Prostate gland (tissue), 2 donors: ENCODE data around the gene SLCO3A1.

ENCODE experiments used
- CTCF ChIP-seq, 4 experiments: fragments of 200-600 bp in 2 of 4; fragments of 450-650 bp in 2 of 4; sonication (generic) in 2 of 4; IDR thresholded peaks; 1 replicate in 3 of 4; 2 replicates in 1 of 4; pipeline ENCODE4 v1.5.1; 2016 to 2019; ENCODE audit warnings: antibody characterized with exemption in 4 of 4, mild to moderate bottlenecking in 2 of 4, moderate library complexity in 2 of 4
- POLR2A ChIP-seq: fragments of 450-650 bp; IDR thresholded peaks from one replicate; pipeline ENCODE4 v1.6.1; 2016; ENCODE audit warnings: antibody characterized with exemption, mild to moderate bottlenecking
- POLR2AphosphoS5 ChIP-seq: sonication (generic); formaldehyde crosslinking; IDR thresholded peaks from one replicate; pipeline ENCODE4 v1.6.1; 2017; ENCODE audit warnings: antibody characterized with exemption

- no peak for TF ChIP-seq CTCF (IDR thresholded peaks at IDR 0.05)
- TF ChIP-seq POLR2AphosphoS5 = no peak
- TF ChIP-seq POLR2A = no peak
Observed at GRCh38 chr15:92123962-92124656, 270.6 kb downstream of the SLCO3A1 start.
